Loucy (cell line): ENCODE results near the gene SEMA6D.

Experiments
- CTCF ChIP-seq: fragments of 200-600 bp; sonication (generic); conservative IDR thresholded peaks from 2 replicates; pipeline ENCODE4 v1.5.1; 2014; ENCODE audit warnings: mild to moderate bottlenecking, antibody characterized with exemption, low read length
- EZH2phosphoT487 ChIP-seq: fragments of 200-600 bp; IDR thresholded peaks from 2 replicates; pipeline ENCODE4 v1.6.1; 2018; ENCODE audit warnings: antibody characterized with exemption, mild to moderate bottlenecking, moderate library complexity, borderline replicate concordance

- TF ChIP-seq CTCF (no peak), EZH2phosphoT487 (no peak)
These were observed 79.5 kb downstream of the SEMA6D start for GRCh38 chr15:47796830-47797229.
